ENCODE results near the gene MTFR2. TPM values are rescaled to one million over a fixed set of nuclear protein-coding genes. Genes with fewer than 3 reads are reported as not detected.

MTFR2 gene
- total RNA-seq, 1 experiment from 2014 or later, result 12.6 TPM

DNA sequence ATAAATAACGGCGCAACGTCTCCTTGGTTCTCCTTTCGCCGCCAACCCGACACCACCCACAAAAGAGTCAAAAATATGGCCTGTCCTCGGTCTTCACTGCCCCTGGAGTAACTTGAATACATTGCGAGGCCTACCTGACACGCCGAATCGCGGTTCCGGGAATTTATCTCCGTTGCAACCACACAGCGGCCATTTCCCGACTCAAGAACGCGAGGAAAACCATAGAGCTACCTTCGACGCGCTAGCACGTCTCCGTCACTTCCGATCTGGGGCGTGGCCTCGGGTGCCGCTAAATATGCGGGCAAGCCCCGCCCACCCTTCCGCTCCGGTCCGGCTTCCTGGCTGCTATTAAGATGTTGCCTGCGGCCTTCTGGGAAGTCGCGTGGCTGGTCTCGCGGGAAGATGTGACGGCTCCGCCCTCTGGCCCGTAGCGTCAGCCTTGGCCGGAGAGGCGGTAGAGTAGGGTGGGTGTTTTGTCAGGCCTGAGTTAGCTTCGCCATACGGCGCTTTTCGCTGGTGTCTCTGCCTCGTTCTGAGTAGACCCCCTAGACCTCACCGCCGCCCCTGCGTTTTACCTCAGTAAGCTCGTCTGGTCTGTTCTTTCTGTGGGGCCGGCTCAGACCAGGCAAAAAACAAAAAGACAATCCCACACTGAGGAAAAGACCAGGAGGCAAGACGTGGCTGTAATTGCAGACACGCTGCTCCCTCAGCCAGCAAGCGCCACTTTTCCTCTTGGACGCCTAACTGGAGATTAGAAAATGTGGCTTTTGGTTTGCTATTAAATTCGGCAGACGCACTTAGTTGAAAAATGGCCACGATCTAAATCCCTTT is 39.7 kb upstream of the MTFR2 start, which contains the start of gene BCLAF1:
Gene BCLAF1, minus strand, starts transcription at position 268 of the 831 bp plus-strand sequence. CDS start 9,980 bp downstream, outside the sequence.
- H3K9me3 ChIP-seq (ENCODE audit: insufficient read depth, low read depth), result no peaks in the 10 kb centered on the region
- DNase-seq, result peak; percentile 98 to 99
- CTCF ChIA-PET, result interaction anchor here (0.5 kb wide), 1 partner anchor 1626 kb away, joined by 3 read pairs; no protein-coding TSS in a partner anchor
- H3K9me2 ChIP-seq (ENCODE audit: insufficient read depth), result no peaks in the 10 kb centered on the region
- H2AFZ ChIP-seq, result peak within 1 kb of the TSS; percentile 97
- peak within 1 kb of the TSS; percentile 97 for H3K27ac ChIP-seq
- H3K4me2 ChIP-seq, result peak within 1 kb of the TSS; percentile 95
- H3F3A ChIP-seq (ENCODE audit: insufficient read depth, low read depth), result peaks cover 28% of the 10 kb centered on the region
- BruUV-seq (replicated peaks), result no TSS peak
- peak within 1 kb of the TSS; percentile 93 for H3K4me3 ChIP-seq
- POLR2A ChIA-PET (ENCODE audit: unreplicated experiment), result interaction anchor here (0.5 to 2.0 kb wide), 16 partner anchors 15 to 1472 kb away, joined by 3 to 8 read pairs (median 4); partner anchors contain the start of genes MAP7 and MTFR2
- peaks cover 20% of the 10 kb centered on the region; the same call in 1 of the 2 replicates for H3K36me3 ChIP-seq (ENCODE audit: low read depth)
- TF ChIP-seq EZH2 (IDR thresholded peaks at IDR 0.05; ENCODE audit: low read depth), result no peak
- TF ChIP-seq, protein P1, sequence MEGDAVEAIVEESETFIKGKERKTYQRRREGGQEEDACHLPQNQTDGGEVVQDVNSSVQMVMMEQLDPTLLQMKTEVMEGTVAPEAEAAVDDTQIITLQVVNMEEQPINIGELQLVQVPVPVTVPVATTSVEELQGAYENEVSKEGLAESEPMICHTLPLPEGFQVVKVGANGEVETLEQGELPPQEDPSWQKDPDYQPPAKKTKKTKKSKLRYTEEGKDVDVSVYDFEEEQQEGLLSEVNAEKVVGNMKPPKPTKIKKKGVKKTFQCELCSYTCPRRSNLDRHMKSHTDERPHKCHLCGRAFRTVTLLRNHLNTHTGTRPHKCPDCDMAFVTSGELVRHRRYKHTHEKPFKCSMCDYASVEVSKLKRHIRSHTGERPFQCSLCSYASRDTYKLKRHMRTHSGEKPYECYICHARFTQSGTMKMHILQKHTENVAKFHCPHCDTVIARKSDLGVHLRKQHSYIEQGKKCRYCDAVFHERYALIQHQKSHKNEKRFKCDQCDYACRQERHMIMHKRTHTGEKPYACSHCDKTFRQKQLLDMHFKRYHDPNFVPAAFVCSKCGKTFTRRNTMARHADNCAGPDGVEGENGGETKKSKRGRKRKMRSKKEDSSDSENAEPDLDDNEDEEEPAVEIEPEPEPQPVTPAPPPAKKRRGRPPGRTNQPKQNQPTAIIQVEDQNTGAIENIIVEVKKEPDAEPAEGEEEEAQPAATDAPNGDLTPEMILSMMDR (conservative IDR thresholded peaks at IDR 0.05), result no peak
- peaks cover 51% of the 10 kb centered on the region for H3K4me1 ChIP-seq (replicated peaks; ENCODE audit: insufficient read depth)
- peaks cover 48% of the 10 kb centered on the region for H3K79me2 ChIP-seq (ENCODE audit: low read depth)
- H4K20me1 ChIP-seq (ENCODE audit: insufficient read depth), result peaks cover 43% of the 10 kb centered on the region
- no peaks in the 10 kb centered on the region for H3K27me3 ChIP-seq (ENCODE audit: insufficient read depth, low read depth)
- intact Hi-C loops (cut with micrococcal nuclease; ENCODE audit: unreplicated experiment), result loop anchor here (2.0 to 10.0 kb wide), 3 partner anchors 39 to 505 kb away; partner anchors contain the start of genes MAP3K5, MAP7 and MTFR2

DNA sequence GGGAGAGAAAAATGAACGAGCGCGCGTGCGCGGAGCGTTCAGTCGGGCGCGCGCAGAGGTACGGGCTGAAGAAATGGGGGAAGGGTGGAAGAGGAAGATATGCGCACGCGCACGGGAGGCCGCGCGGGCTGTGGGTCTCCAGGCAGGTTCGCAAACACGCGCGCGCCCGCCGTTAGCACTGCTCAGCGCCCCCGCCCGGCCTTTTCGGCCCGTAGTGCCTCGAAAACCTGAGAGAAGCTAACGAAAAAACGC is 39.1 kb upstream of the MTFR2 start:
- ChIA-PET POLR2A (ENCODE audit: unreplicated experiment) (interaction anchor here (0.5 to 2.0 kb wide), 7 partner anchors 15 to 502 kb away, joined by 3 to 8 read pairs (median 4); partner anchors contain the start of genes MAP7 and MTFR2), CTCF (interaction anchor here (0.5 kb wide), 1 partner anchor 1625 kb away, joined by 3 read pairs; no protein-coding TSS in a partner anchor)
- H3F3A ChIP-seq (ENCODE audit: insufficient read depth, low read depth), result peaks cover 33% of the 10 kb centered on the region
- TF ChIP-seq, protein P1 (conservative IDR thresholded peaks at IDR 0.05), result peak; percentile 16; the same call in 1 of the 2 replicates
- no peak for TF ChIP-seq EZH2 (IDR thresholded peaks at IDR 0.05; ENCODE audit: low read depth)
- no peaks in the 10 kb centered on the region for H3K27me3 ChIP-seq (ENCODE audit: insufficient read depth, low read depth)
- H3K9me2 ChIP-seq (ENCODE audit: insufficient read depth), result no peaks in the 10 kb centered on the region
- BruUV-seq (replicated peaks), result TSS peak; percentile 51
- peaks cover 22% of the 10 kb centered on the region; the same call in 1 of the 2 replicates for H3K36me3 ChIP-seq (ENCODE audit: low read depth)
- H3K9me3 ChIP-seq (ENCODE audit: insufficient read depth, low read depth), result no peaks in the 10 kb centered on the region
- peaks cover 49% of the 10 kb centered on the region for H4K20me1 ChIP-seq (ENCODE audit: insufficient read depth)
- H3K4me1 ChIP-seq (replicated peaks; ENCODE audit: insufficient read depth), result peaks cover 57% of the 10 kb centered on the region
- peak overlapping the region; percentile 80 for H2AFZ ChIP-seq
- intact Hi-C loops (cut with micrococcal nuclease; ENCODE audit: unreplicated experiment), result loop anchor here (2.0 to 10.0 kb wide), 2 partner anchors 262 to 506 kb away; partner anchors contain the start of genes MAP3K5 and MAP7
- H3K27ac ChIP-seq, result peak overlapping the region; percentile 97
- peak overlapping the region; percentile 93 for H3K4me3 ChIP-seq
- DNase-seq, result peak; percentile 79 to 91
- peaks cover 53% of the 10 kb centered on the region for H3K79me2 ChIP-seq (ENCODE audit: low read depth)
- peak overlapping the region; percentile 95 for H3K4me2 ChIP-seq

DNA sequence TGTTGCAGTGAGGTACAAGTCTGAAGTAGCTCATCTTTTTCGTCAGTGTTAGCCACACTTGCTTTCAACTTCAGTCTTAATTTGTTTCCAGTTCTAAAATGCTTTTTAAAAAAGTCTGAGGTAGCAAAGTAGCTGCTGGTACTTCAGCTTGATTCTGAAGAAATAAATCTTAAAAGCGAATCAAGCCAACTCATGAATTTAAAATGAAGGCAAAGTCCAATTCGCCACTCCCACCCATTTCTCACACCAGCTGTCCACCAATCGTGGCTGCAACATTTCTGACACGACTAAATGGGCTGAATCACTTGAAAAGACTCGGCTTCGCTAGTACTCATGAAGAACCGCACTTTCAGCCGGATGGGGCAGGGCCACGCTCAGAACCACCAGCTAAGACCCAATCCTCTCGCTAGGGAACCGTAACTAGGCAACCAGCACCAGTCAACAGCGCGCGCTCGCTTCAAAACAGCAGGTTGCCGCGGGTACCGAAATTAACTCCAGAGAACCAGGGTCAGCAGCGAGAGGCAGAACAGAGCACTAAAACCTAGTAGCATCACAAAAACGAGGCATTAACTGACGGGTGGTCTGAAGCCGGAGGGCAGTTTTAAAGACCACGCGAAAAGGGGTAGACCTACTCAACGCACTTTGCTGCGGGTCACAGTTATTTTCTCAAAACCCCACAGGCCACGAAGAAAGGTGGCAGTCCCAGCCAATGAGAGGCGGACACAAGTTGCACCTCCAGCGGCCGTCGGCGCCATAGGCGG is 38.6 kb upstream of the MTFR2 start:
- H3K36me3 ChIP-seq (ENCODE audit: low read depth), result peaks cover 22% of the 10 kb centered on the region; the same call in 1 of the 2 replicates
- DNase-seq, result peak; percentile 49 to 82
- peak overlapping the region; percentile 97 for H3K27ac ChIP-seq
- ChIA-PET CTCF (interaction anchor here (0.5 to 0.6 kb wide), 2 partner anchors 1230 to 1624 kb away, joined by 3 read pairs; no protein-coding TSS in a partner anchor), POLR2A (ENCODE audit: unreplicated experiment) (interaction anchor here (0.5 to 2.0 kb wide), 6 partner anchors 38 to 1311 kb away, joined by 4 to 8 read pairs (median 5); partner anchors contain the start of genes MAP7 and MTFR2)
- no peaks in the 10 kb centered on the region for H3K9me3 ChIP-seq (ENCODE audit: insufficient read depth, low read depth)
- BruUV-seq (replicated peaks), result no TSS peak
- H2AFZ ChIP-seq, result 0 out of 2 replicates have a peak overlapping the region, but pooled peaks have one; percentile 1
- H4K20me1 ChIP-seq (ENCODE audit: insufficient read depth), result peaks cover 53% of the 10 kb centered on the region
- H3K4me2 ChIP-seq, result peak overlapping the region; percentile 95
- intact Hi-C loops (cut with micrococcal nuclease; ENCODE audit: unreplicated experiment), result loop anchor here (2.0 to 10.0 kb wide), 2 partner anchors 262 to 506 kb away; partner anchors contain the start of genes MAP3K5 and MAP7
- peak overlapping the region; percentile 93 for H3K4me3 ChIP-seq
- peaks cover 60% of the 10 kb centered on the region for H3K4me1 ChIP-seq (replicated peaks; ENCODE audit: insufficient read depth)
- no peaks in the 10 kb centered on the region for H3K27me3 ChIP-seq (ENCODE audit: insufficient read depth, low read depth)
- TF ChIP-seq EZH2 (IDR thresholded peaks at IDR 0.05; ENCODE audit: low read depth), result no peak
- TF ChIP-seq, protein P1 (conservative IDR thresholded peaks at IDR 0.05), result peak; percentile 45
- peaks cover 33% of the 10 kb centered on the region for H3F3A ChIP-seq (ENCODE audit: insufficient read depth, low read depth)
- H3K9me2 ChIP-seq (ENCODE audit: insufficient read depth), result no peaks in the 10 kb centered on the region
- H3K79me2 ChIP-seq (ENCODE audit: low read depth), result peaks cover 58% of the 10 kb centered on the region

Data from PC-9 (cell line).